Progenitor cell of endocrine pancreas (in vitro differentiated cells): ENCODE results near the gene HTR3C. TPM values are rescaled to one million over a fixed set of nuclear protein-coding genes. Genes with fewer than 3 reads are reported as not detected.

Experiments used
- DNase-seq: peaks from one replicate; pipeline ENCODE4 v3.0.0; 2021; ENCODE audit warnings: low spot score; ENCODE audit not compliant: unreplicated experiment
- H3K27ac Mint-ChIP-seq: 2 replicates; pipeline ENCODE4 v1.8.0; 2021; ENCODE audit warnings: mild to moderate bottlenecking, moderate library complexity, mixed read lengths
- H3K27me3 Mint-ChIP-seq: 2 replicates; pipeline ENCODE4 v1.8.0; 2021; ENCODE audit warnings: mixed read lengths
- H3K36me3 Mint-ChIP-seq: 2 replicates; pipeline ENCODE4 v1.8.0; 2022; ENCODE audit warnings: mixed read lengths; ENCODE audit not compliant: insufficient read depth
- H3K4me1 Mint-ChIP-seq: 2 replicates; pipeline ENCODE4 v1.8.0; 2021; ENCODE audit warnings: low read depth, mixed read lengths
- H3K4me3 Mint-ChIP-seq: 2 replicates; pipeline ENCODE4 v1.8.0; 2021; ENCODE audit warnings: low read depth, mild to moderate bottlenecking, moderate library complexity, mixed read lengths
- H3K9me3 Mint-ChIP-seq: 2 replicates; pipeline ENCODE4 v1.8.0; 2021; ENCODE audit warnings: low read depth, mixed read lengths
- total RNA-seq: library from RNA; stranded (reverse); gene quantifications from 2 replicates; pipeline ENCODE4 v1.2.1, GENCODE V29; 2021
- TF ChIP-seq, protein P1 (sequence below): fragments of 200-600 bp; sonication (generic); IDR thresholded peaks from one replicate; pipeline ENCODE4 v1.5.0; 2021; ENCODE audit warnings: antibody characterized with exemption, mild to moderate bottlenecking; ENCODE audit not compliant: unreplicated experiment

The HTR3C gene
- total RNA-seq, 1 donor from 2014 or later, result not detected

DNA sequence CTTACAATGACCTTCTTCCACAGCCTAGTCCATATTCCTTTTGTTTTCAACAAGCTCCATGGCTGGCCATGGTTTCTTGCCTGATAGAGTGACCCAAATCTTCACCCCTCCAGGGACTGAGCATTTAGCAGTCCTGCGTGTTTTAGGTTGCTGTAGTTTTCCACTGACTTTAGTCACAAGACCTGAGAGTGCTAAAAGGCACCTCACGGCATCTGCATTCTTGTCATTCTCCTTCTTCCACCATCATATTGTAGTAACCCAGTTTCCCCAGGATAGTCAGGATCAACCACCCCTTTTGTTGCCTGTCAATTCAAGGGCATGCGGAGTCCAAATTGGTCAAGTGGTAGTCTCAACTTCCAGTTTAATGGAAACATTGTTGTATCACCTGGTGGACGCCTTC, 20.8 kb downstream of the HTR3C start:
- Mint-ChIP-seq H3K27ac (no peak overlapping the region), H3K4me3 (no peak overlapping the region), H3K9me3 (peaks cover 8% of the 10 kb centered on the region), H3K27me3 (peaks cover 33% of the 10 kb centered on the region), H3K36me3 (peaks cover 1% of the 10 kb centered on the region), H3K4me1 (no peaks in the 10 kb centered on the region)
- no peak for DNase-seq
- TF ChIP-seq, protein P1, sequence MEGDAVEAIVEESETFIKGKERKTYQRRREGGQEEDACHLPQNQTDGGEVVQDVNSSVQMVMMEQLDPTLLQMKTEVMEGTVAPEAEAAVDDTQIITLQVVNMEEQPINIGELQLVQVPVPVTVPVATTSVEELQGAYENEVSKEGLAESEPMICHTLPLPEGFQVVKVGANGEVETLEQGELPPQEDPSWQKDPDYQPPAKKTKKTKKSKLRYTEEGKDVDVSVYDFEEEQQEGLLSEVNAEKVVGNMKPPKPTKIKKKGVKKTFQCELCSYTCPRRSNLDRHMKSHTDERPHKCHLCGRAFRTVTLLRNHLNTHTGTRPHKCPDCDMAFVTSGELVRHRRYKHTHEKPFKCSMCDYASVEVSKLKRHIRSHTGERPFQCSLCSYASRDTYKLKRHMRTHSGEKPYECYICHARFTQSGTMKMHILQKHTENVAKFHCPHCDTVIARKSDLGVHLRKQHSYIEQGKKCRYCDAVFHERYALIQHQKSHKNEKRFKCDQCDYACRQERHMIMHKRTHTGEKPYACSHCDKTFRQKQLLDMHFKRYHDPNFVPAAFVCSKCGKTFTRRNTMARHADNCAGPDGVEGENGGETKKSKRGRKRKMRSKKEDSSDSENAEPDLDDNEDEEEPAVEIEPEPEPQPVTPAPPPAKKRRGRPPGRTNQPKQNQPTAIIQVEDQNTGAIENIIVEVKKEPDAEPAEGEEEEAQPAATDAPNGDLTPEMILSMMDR, result no peak

DNA sequence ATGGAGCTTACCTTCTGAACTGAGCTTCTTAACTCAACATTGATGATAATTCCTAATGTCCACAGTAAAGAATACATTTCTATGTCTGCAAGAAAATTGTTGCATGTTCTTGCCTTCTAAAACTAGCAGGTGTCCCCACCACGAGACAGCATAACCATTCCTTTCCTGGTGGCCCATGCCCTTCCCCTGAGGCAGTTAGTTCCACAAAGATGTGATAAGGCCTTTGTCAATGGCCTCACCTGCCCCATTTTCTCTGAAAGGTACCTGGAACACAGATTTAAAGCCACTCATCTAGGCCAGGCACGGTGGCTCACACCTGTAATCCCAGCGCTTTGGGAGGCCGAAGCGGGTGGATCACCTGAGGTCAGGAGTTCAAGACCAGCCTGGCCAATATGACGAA, 23.1 kb downstream of the HTR3C start:
- Mint-ChIP-seq H3K27me3 (peaks cover 43% of the 10 kb centered on the region), H3K27ac (no peak overlapping the region), H3K4me1 (no peaks in the 10 kb centered on the region), H3K9me3 (peaks cover 6% of the 10 kb centered on the region), H3K4me3 (no peak overlapping the region), H3K36me3 (peaks cover 1% of the 10 kb centered on the region)
- TF ChIP-seq, protein P1, result no peak
- no peak for DNase-seq

DNA sequence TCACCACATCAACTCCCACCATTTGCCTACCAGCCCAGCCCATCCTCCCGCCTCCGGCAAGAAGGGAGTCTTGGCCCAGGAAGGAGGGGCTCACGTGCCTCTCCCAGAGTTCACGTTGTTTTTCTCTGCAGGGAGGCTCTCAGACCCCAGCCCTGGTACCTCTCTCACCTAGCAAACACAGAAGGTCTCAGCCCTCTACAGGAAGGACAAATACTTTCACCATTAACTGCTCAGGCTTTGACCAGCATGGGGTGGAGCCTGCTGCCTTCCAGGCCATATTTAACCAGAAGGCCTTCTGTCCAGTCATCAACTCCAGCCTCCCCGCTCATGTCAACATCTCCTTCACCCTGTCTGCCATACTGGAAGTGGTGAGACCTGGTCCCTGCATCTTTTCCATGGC, 25.0 kb downstream of the HTR3C start:
- no peak overlapping the region for H3K27ac Mint-ChIP-seq
- peaks cover 3% of the 10 kb centered on the region for H3K9me3 Mint-ChIP-seq
- no peak overlapping the region for H3K4me3 Mint-ChIP-seq
- no peak for DNase-seq
- no peaks in the 10 kb centered on the region for H3K36me3 Mint-ChIP-seq
- H3K4me1 Mint-ChIP-seq, result peaks cover 2% of the 10 kb centered on the region
- TF ChIP-seq, protein P1, result peak; percentile 9
- H3K27me3 Mint-ChIP-seq, result peaks cover 48% of the 10 kb centered on the region

DNA sequence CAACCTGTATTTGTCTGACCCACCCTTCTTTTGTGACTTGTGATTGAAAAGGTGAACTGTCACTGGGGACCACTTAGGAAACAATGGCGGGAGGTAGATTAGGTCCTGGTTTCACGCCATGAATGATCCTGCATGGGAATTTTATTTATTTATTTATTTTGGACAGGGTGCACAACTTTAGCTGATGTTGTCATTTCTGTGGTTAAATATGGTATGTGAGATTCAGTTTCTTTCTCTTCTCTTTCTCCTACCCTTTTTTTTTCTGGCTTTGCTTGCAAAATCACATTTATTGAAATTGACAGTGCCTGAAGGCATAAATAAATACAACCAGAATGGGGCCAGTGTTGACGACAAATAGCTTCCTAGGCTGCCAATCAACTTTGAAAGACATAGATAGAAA, 26.0 kb downstream of the HTR3C start:
- peaks cover 50% of the 10 kb centered on the region for H3K27me3 Mint-ChIP-seq
- no peak overlapping the region for H3K27ac Mint-ChIP-seq
- TF ChIP-seq, protein P1, result no peak
- DNase-seq, result no peak
- H3K9me3 Mint-ChIP-seq, result peaks cover 3% of the 10 kb centered on the region
- H3K4me1 Mint-ChIP-seq, result peaks cover 2% of the 10 kb centered on the region
- no peaks in the 10 kb centered on the region for H3K36me3 Mint-ChIP-seq
- no peak overlapping the region for H3K4me3 Mint-ChIP-seq

DNA sequence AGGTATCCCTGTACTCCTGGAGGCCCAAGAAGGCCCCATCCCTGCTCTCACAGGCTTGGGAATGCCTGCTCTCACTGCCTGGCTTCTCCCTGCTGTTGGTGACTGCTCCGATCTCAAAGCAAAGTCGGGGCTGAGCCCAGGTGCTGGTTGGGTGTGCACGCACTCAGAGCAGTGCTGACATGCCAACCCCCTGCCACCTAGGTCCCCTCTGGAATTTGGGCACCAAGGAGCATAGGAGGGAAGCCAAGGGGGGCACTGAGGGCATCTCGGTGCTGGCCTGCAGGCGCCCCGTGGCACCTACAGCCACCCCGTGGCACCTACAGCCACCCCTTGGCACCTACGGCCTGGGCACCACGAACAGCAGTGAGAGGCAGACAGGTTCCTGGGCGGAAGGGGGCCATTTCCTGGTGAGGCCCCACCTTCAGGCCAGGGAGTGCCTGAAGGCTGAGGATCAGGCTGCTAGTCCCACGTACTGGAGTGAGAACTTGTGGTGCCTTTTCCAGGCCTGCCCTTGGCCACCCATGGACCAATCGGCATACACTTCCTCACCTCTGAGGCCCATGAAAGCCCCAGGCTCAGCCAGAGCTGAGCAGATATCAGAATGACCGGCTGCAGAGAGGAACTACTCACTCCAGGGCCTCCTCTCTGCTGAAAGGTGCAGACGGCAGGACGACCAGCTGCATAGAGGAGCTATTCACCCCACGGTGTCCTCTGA, 28.4 kb downstream of the HTR3C start:
- H3K27ac Mint-ChIP-seq, result no peak overlapping the region
- H3K27me3 Mint-ChIP-seq, result peaks cover 56% of the 10 kb centered on the region
- no peak overlapping the region for H3K4me3 Mint-ChIP-seq
- H3K36me3 Mint-ChIP-seq, result no peaks in the 10 kb centered on the region
- H3K9me3 Mint-ChIP-seq, result peaks cover 3% of the 10 kb centered on the region
- TF ChIP-seq, protein P1, result no peak
- peaks cover 2% of the 10 kb centered on the region for H3K4me1 Mint-ChIP-seq
- DNase-seq, result no peak
